Ovary (tissue), 3 donors: ENCODE data around the gene CD1D.

Experiments
- EP300 ChIP-seq: sonication (generic); formaldehyde crosslinking; IDR thresholded peaks from one replicate; pipeline ENCODE4 v1.6.1; 2017; ENCODE audit warnings: antibody characterized with exemption
- TF ChIP-seq, protein P1 (sequence below), 3 donors: fragments of 450-650 bp in 2 of 3; fragments of 200-600 bp in 1 of 3; IDR thresholded peaks; one replicate each; pipeline versions ENCODE4 v1.5.1 to v1.8.0; 2016 to 2022; ENCODE audit warnings: antibody characterized with exemption in 3 of 3, mild to moderate bottlenecking in 1 of 3
- donor health status: DM: no; HTN: no; CAD: no.

DNA sequence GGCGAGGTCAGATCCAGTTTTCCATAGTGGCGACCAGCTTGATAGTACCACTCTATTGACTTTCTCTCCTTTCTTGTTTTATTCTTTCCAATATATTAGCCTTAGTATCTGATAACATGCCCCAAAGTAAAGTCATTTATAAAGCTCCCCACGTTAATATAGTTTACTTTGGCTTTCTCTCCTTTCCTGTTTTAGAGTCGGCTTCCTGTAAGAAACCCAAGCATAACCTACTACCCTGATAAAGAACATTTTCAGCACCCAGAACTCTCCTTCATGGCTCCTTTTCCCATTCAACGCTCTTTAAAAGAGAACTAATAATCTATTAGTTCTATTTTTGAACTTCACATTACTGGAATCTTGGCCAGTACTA lies 23.7 kb downstream of the CD1D start:
- TF ChIP-seq, protein P1, sequence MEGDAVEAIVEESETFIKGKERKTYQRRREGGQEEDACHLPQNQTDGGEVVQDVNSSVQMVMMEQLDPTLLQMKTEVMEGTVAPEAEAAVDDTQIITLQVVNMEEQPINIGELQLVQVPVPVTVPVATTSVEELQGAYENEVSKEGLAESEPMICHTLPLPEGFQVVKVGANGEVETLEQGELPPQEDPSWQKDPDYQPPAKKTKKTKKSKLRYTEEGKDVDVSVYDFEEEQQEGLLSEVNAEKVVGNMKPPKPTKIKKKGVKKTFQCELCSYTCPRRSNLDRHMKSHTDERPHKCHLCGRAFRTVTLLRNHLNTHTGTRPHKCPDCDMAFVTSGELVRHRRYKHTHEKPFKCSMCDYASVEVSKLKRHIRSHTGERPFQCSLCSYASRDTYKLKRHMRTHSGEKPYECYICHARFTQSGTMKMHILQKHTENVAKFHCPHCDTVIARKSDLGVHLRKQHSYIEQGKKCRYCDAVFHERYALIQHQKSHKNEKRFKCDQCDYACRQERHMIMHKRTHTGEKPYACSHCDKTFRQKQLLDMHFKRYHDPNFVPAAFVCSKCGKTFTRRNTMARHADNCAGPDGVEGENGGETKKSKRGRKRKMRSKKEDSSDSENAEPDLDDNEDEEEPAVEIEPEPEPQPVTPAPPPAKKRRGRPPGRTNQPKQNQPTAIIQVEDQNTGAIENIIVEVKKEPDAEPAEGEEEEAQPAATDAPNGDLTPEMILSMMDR (IDR thresholded peaks at IDR 0.05), result no peak
- no peak for TF ChIP-seq EP300
